SH-SY5Y (cell line): ENCODE data around the gene FBXW4.

Experiments
- GATA2 ChIP-seq: IDR thresholded peaks from 2 replicates; pipeline ENCODE4 v1.6.1; 2011; ENCODE audit warnings: mild to moderate bottlenecking, low read depth, low read length
- GATA3 ChIP-seq: IDR thresholded peaks from 2 replicates; pipeline ENCODE4 v1.6.1; 2011; ENCODE audit warnings: low read depth, mild to moderate bottlenecking, low read length, moderate library complexity

- no peak for TF ChIP-seq GATA3
- no peak for TF ChIP-seq GATA2
Measured at GRCh38 chr10:101718690-101719275, 23.8 kb upstream of the FBXW4 start.
